Epithelial cell of esophagus (primary cell): ENCODE results near the gene IL37.
"Not testable (repeated sequence)": the region's sequence is repeated elsewhere in the genome, so short reads cannot be mapped to it uniquely, and the experiment has no call there.

ENCODE experiments used
- DNase-seq: peaks from one replicate; pipeline ENCODE4 v3.0.0; 2010; ENCODE audit warnings: low read depth
- H3K4me3 ChIP-seq: 2 replicates; pipeline ENCODE4 v1.5.1; 2011; ENCODE audit warnings: mild to moderate bottlenecking, low read length, control low read depth
- TF ChIP-seq, protein P1 (sequence below): IDR thresholded peaks from 2 replicates; pipeline ENCODE4 v1.5.1; 2011; ENCODE audit warnings: low read depth, mild to moderate bottlenecking, low read length, control low read depth, inconsistent platforms; ENCODE audit not compliant: insufficient read depth; ENCODE audit errors: missing control alignments

IL37 gene

DNA sequence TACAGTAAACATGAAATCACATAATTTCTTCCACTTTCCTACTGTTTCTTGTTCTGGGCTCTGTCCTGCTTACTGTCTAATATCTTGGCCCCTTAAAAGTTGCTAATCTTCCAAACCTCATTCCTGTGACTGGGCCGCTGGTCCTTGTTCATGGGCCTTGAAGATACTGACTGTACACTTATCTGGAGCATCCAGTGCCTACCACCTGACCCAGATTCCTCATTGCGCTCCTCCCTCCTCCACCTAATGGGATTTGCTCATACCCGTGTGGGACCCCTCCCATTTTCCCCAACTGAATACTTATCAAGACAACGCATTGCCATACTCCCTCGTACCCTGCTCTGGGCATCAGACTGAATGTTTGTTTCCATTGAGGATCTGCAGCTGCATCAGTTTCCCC is 6.1 kb upstream of the IL37 start:
- H3K4me3 ChIP-seq, result no peak overlapping the region
- no peak for DNase-seq
- TF ChIP-seq, protein P1, sequence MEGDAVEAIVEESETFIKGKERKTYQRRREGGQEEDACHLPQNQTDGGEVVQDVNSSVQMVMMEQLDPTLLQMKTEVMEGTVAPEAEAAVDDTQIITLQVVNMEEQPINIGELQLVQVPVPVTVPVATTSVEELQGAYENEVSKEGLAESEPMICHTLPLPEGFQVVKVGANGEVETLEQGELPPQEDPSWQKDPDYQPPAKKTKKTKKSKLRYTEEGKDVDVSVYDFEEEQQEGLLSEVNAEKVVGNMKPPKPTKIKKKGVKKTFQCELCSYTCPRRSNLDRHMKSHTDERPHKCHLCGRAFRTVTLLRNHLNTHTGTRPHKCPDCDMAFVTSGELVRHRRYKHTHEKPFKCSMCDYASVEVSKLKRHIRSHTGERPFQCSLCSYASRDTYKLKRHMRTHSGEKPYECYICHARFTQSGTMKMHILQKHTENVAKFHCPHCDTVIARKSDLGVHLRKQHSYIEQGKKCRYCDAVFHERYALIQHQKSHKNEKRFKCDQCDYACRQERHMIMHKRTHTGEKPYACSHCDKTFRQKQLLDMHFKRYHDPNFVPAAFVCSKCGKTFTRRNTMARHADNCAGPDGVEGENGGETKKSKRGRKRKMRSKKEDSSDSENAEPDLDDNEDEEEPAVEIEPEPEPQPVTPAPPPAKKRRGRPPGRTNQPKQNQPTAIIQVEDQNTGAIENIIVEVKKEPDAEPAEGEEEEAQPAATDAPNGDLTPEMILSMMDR, result no peak

DNA sequence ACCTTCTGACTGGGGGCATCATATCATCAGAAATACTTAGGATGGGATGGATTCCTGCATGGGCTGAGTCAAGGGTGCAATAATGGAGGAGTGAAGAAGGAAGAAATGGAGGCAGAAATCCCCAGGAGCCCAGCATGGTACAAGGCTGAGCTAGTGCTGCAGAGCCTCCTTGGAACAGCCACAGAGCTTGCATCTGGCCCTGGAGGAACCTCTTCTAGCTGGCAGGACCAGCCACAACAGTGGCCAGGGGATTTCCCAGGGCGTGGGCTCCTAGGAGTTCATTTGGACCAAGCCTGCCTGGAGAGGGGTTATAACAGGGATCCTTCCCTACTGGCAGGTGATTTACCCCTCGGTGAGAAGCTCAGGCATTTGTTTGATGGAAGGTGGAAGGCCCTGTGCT is 4.7 kb upstream of the IL37 start:
- no peak for DNase-seq
- no peak overlapping the region for H3K4me3 ChIP-seq
- TF ChIP-seq, protein P1, result no peak

DNA sequence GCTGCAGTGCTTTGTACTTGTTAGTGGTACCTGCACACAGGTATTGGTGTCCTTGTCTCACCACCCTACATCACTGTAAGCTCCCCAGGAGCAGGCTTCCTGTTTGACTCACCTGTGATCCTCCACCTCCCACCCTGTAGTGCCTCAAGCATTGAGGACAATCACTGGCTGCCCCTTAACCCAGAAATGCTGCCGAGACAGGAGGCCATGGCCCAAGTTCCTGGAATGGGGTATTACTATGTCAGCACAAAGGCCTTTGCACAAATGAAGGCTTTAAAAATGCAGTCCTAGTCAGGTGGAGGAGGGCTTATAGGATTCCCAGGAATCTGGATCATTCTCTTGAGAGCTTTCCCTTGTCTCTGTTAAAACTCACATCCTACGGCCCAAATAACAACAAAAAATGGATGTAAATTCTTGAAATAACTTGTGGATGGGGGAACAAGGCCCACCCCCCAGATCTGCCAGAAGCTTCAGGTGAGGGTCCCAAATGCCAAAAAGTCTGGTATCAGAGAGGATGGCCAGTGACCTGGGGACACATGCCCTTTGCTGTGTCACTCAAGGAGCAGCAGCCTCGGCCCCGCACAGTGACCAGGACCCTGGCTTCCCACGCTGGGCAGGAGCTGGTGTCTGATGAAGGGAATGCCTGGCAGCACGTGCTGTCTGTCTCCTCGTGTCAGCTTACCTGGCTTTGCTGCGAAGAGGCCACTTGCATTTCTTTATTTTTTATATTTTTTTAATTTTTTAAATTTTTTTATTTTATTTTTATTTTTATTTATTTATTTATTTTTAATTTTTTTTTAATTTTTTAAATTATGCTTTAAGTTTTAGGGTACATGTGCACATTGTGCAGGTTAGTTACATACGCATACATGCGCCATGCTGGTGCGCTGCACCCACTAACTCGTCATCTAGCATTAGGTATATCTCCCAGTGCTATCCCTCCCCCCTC is 3.7 kb upstream of the IL37 start:
- no peak overlapping the region for H3K4me3 ChIP-seq
- no peak for DNase-seq
- TF ChIP-seq, protein P1, result no peak

DNA sequence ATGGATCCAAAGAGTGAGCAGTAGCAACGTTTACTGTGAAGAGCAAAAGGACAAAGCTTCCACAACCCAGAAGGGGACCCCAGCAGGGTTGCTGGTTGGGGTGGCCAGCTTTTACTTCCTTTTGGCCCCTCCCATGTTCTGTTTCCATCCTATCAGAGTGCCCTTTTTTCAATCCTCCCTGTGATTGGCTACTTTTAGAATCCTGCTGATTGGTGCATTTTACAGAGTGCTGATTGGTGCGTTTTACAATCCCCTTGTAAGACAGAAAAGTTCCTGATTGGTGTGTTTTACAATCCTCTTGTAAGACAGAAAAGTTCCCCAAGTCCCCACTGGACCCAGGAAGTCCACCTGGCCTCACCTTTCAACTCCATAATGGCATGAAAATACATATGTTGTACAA is 2.4 kb upstream of the IL37 start:
- not testable (repeated sequence) for H3K4me3 ChIP-seq, DNase-seq

DNA sequence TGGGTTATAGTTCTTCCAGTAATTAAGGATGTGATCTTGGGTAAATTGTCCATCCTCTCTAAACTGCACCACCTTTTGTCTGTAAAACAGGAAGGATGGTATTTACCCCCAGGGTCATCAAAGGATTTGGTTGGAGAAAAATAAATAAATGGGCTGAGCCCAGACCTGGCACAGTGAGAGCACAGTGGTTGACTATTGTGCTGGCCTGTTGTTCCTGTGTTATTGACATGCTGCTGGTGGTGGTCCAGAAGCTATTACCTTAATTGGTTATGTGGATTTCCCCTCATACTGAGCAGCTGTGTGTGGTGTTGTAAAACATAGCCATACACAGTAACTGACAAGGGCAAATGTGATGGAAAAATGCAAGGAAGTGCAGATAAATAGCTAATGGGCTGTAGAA is 746 bp upstream of the IL37 start:
- DNase-seq, result no peak
- TF ChIP-seq, protein P1, result no peak
- H3K4me3 ChIP-seq, result no peak overlapping the region

DNA sequence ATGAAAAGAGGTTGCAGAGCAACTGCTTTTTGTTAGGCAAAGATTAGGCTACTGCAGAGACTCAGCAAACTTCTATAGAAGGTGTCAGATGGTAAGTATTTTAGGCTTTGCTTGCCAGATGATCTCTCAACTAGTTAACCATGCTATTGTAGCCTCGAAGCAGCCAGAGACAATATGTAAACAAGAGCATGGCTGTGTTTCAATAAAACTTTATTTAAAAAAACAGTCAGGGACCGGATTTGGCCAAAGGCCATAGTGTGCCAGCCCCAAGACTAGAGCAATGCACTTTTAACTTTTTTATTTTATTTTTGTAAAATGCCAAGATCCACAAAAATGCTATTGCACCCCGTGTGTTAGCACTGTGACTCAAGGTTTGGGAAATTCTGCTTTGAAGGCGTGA is 1.4 kb downstream of the IL37 start:
- TF ChIP-seq, protein P1, result no peak
- no peak overlapping the region for H3K4me3 ChIP-seq
- DNase-seq, result no peak

DNA sequence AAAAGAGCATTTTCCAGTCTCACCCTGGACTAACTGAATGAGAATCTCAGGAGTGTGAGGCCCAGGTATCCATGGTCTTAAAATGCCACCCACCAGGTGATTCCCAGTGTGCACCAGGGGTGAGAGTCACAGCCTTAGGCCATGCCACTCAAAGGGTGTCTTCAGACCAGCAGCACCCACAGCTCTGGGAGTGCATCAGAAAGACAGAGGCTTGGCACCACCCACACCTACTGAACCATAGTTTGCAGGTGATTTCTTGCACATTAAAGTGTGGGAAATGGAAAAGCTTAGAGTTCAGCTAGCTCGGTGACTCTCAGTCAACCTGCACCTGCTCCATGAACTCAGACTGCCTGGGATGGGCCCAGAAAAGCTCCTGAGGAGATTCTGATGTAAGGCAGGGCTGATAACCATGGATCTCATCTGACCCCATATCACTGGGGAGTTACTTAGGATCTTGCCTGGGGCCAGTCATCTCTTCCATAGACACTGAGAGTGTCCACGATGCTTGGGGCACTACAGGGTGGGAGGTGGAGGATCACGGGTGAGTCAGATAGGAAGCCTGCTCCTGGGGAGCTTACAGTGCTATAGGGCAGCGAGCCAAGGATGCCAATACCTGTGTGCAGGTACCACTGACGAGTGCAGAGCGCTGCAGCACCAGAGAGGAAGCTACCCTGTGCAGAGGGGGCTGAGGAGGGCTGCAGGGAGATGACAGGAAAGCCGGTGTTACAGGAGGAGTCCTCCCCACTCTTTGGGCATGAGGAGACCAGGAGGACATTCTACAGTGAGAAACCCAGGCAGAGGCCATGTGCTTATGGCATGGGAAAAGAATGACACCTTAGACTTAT is 4.6 kb downstream of the IL37 start:
- no peak for DNase-seq
- H3K4me3 ChIP-seq, result no peak overlapping the region
- TF ChIP-seq, protein P1, result no peak
